Gastrocnemius medialis (tissue), 4 donors: Measurements from ENCODE around the gene UNC13A. TPM values are rescaled to one million over a fixed set of nuclear protein-coding genes. Genes with fewer than 3 reads are reported as not detected.

ENCODE experiments used
- ATAC-seq, 2 donors: fragments of 150-250 bp; one replicate each; pipeline ENCODE4 v1.9.1; 2016
- DNase-seq, 2 donors: peaks; one replicate each; pipeline ENCODE4 v3.0.0-alpha.2; 2019
- H3K27ac ChIP-seq, 4 donors: fragments of 200-600 bp; sonication (generic); 1 replicate in 1 of 4; 2 replicates in 3 of 4; pipeline ENCODE4 v1.5.1; 2016 to 2018; ENCODE audit warnings: mild to moderate bottlenecking in 2 of 4, moderate library complexity in 1 of 4
- H3K27me3 ChIP-seq, 3 donors: fragments of 200-600 bp; sonication (generic) in 2 of 3; 1 replicate in 1 of 3; 2 replicates in 2 of 3; pipeline versions ENCODE4 v1.5.1 to v1.6.0; 2016 to 2019; ENCODE audit warnings: mild to moderate bottlenecking in 1 of 3, moderate library complexity in 1 of 3
- H3K36me3 ChIP-seq, 2 donors: fragments of 200-600 bp; sonication (generic) in 1 of 2; one replicate each; pipeline ENCODE4 v1.5.1; 2017 to 2018
- H3K4me1 ChIP-seq, 2 donors: fragments of 200-600 bp; sonication (generic) in 1 of 2; one replicate each; pipeline ENCODE4 v1.5.1; 2016 to 2017; ENCODE audit warnings: mild to moderate bottlenecking in 2 of 2
- H3K4me3 ChIP-seq, 4 donors: fragments of 200-600 bp; sonication (generic) in 3 of 4; 1 replicate in 1 of 4; 2 replicates in 3 of 4; pipeline ENCODE4 v1.5.1; 2016 to 2019; ENCODE audit warnings: mild to moderate bottlenecking in 2 of 4
- H3K9me3 ChIP-seq, 3 donors: fragments of 200-600 bp; sonication (generic) in 2 of 3; 1 replicate in 1 of 3; 2 replicates in 2 of 3; pipeline ENCODE4 v1.5.1; 2016 to 2019
- CTCF ChIP-seq, 5 experiments: fragments of 450-650 bp in 3 of 5; fragments of 200-600 bp in 2 of 5; sonication (generic) in 2 of 5; IDR thresholded peaks in 4 of 5; conservative IDR thresholded peaks in 1 of 5; 1 replicate in 4 of 5; 2 replicates in 1 of 5; pipeline ENCODE4 v1.5.1; 2016 to 2019; ENCODE audit warnings: antibody characterized with exemption in 5 of 5, mild to moderate bottlenecking in 3 of 5, moderate library complexity in 3 of 5
- POLR2A ChIP-seq, 2 donors: fragments of 450-650 bp; IDR thresholded peaks; one replicate each; pipeline ENCODE4 v1.6.1; 2017; ENCODE audit warnings: antibody characterized with exemption in 2 of 2, mild to moderate bottlenecking in 2 of 2, moderate library complexity in 2 of 2
- in situ Hi-C, 4 donors: fragments of 200-750 bp; cut with MboI; loops; one replicate each; pipeline versions ENCODE4 v1.15.0 to v1.8.0; 2017; ENCODE audit warnings: low sequenced_read_pairs in 4 of 4
- intact Hi-C: fragments of 100-400 bp; cut with DNase I; formaldehyde crosslinking; loops from one replicate; pipeline ENCODE4 v1.15.1; 2023; ENCODE audit warnings: low total_unique reads
- total RNA-seq, 4 donors: library from RNA; depleted of rRNA; stranded (reverse); fragments of >200 nt; gene quantifications; one replicate each; pipeline versions ENCODE4 v1.1.0 to v1.2.3, GENCODE V29; 2016

The UNC13A gene
- total RNA-seq, 4 donors from 2014 or later, result not detected

GRCh38 chr19:17725422-17726078, 37.4 kb upstream of the UNC13A start:
- intact Hi-C loops, result no loop called here
- in situ Hi-C loops, result no loop called here
- Histone ChIP-seq H3K4me1 (peaks cover 11 to 15% of the 10 kb centered on the region in 2 donors), H3K27me3 (no peaks in the 10 kb centered on the region), H3K9me3 (no peaks in the 10 kb centered on the region), H3K36me3 (peaks cover 0 to 63% of the 10 kb centered on the region in 2 donors), H3K27ac (no peak overlapping the region), H3K4me3 (no peak overlapping the region)
- DNase-seq (no peak), ATAC-seq (no peak)
- no peak for TF ChIP-seq POLR2A (IDR thresholded peaks at IDR 0.05)
- no peak for TF ChIP-seq CTCF (IDR thresholded peaks at IDR 0.05 in 4 of 5, conservative IDR thresholded peaks at IDR 0.05 in 1 of 5)

- TF ChIP-seq POLR2A (IDR thresholded peaks at IDR 0.05) (no peak), CTCF (IDR thresholded peaks at IDR 0.05 in 4 of 5, conservative IDR thresholded peaks at IDR 0.05 in 1 of 5) (no peak)
- Histone ChIP-seq H3K27ac (no peak overlapping the region), H3K4me1 (peaks cover 17 to 23% of the 10 kb centered on the region in 2 donors), H3K9me3 (no peaks in the 10 kb centered on the region), H3K27me3 (no peaks in the 10 kb centered on the region), H3K4me3 (no peak overlapping the region), H3K36me3 (peaks cover 0 to 54% of the 10 kb centered on the region in 2 donors)
- intact Hi-C loops, result no loop called here
- DNase-seq (no peak), ATAC-seq (no peak)
- in situ Hi-C loops, result no loop called here
Measured at GRCh38 chr19:17724655-17725054, 36.5 kb upstream of the UNC13A start.

- intact Hi-C loops, result no loop called here
- H3K4me3 ChIP-seq, result no peak overlapping the region
- H3K27ac ChIP-seq, result no peak overlapping the region
- DNase-seq, result no peak
- in situ Hi-C loops, result no loop called here
- no peaks in the 10 kb centered on the region for H3K27me3 ChIP-seq
- peaks cover 22 to 24% of the 10 kb centered on the region in 2 donors for H3K4me1 ChIP-seq
- ATAC-seq, result no peak
- no peaks in the 10 kb centered on the region for H3K9me3 ChIP-seq
- peaks cover 0 to 37% of the 10 kb centered on the region in 2 donors for H3K36me3 ChIP-seq
- TF ChIP-seq CTCF (IDR thresholded peaks at IDR 0.05 in 4 of 5, conservative IDR thresholded peaks at IDR 0.05 in 1 of 5), result no peak
- no peak for TF ChIP-seq POLR2A (IDR thresholded peaks at IDR 0.05)
Measured at GRCh38 chr19:17722655-17723240, 34.6 kb upstream of the UNC13A start.

GRCh38 chr19:17721821-17722220, 33.7 kb upstream of the UNC13A start:
- TF ChIP-seq POLR2A (IDR thresholded peaks at IDR 0.05) (no peak), CTCF (IDR thresholded peaks at IDR 0.05 in 4 of 5, conservative IDR thresholded peaks at IDR 0.05 in 1 of 5) (no peak)
- no peak for ATAC-seq
- DNase-seq, result peak; percentile 12 to 24
- intact Hi-C loops (no loop called here), in situ Hi-C loops (no loop called here)
- H3K36me3 ChIP-seq, result peaks cover 0 to 27% of the 10 kb centered on the region in 2 donors
- H3K9me3 ChIP-seq, result no peaks in the 10 kb centered on the region
- no peak overlapping the region for H3K4me3 ChIP-seq
- no peaks in the 10 kb centered on the region for H3K27me3 ChIP-seq
- H3K27ac ChIP-seq, result peak overlapping the region in 2 of 4 donors; percentile 12 to 22
- H3K4me1 ChIP-seq, result peaks cover 27 to 29% of the 10 kb centered on the region in 2 donors
